GM18508 (cell line): Measurements from ENCODE around the gene HNRNPK.

Experiments used
- ATAC-seq: cut with Tn5 transposase; IDR thresholded peaks from one replicate; pipeline ENCODE4 v1.9.1; 2021; ENCODE audit warnings: moderate number of reproducible peaks; ENCODE audit not compliant: insufficient read depth, unreplicated experiment

The HNRNPK gene

DNA sequence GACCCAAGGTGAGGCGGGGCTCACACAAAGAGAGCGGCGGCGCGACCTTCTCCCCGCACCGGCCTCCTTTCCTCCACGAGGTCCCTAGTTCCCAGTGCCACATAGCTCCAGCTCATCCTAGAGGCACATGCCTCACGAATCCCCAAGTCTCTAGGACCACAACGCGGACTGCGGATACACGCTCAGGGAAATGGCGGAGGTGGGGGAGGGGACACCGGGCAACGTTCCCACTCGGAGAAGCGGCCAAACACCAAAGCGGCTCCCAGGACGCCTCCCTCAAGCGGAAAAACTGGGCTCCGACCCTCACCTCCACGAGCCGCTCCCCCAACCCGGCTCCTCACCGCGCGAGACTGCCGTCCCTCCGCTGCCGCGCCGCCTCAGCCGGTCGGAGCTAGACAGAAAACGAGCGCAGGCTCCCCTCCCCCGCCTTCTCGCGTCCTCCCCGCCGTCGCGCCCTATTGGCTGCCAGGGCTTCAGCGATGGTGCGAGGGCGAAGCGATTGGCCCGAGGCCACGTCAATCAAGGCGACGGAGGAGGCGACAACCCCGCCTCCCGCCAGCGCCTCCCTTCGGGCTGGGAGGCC is at the start of gene HNRNPK:
HNRNPK (minus strand) TSS at position 404 of the 583 bp plus-strand sequence. CDS start 1,963 bp downstream, outside the sequence.
- ATAC-seq = peak; percentile 61

DNA sequence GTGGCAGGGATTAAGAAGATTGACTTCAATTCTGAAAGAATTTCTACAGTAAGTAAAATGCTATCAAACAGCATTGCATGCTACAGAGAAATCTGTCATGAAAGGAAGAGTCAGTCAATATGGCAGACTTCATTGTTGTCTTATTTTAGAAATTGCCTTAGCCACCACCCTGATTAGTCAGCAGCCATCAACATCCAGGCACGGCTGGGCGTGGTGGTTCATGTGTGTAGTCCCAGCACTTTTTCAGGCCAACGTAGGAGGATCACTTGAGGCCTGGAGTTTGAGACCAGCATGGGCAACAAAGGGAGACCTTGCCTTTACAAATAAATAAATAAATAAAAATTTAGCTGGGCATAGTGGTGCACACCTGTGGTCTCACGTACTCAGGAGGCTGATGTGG is 47.2 kb upstream of the HNRNPK start:
- no peak for ATAC-seq

DNA sequence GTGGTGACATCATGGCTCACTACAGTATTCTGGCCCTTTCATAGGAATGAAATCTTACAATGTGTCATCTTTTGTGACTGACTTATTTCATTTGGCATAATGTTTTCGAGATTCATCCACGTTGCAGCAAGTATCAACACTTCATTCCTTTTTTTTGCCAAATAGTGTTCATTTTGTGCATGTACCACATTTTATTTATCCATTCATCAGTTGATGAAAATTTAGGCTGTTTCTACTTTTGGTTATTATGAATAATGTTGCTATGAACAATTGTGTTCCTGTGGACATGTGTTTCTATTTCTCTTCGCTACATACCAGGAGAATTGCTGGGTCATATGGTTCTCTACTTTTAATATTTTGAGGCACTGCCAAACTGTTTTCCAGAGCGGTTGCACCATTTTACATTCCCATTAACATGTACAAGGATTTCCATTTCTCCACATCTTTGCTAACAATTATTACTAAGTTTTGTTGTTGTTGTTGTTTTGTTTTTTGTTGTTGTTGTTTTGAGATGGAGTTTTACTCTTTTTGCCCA is 44.1 kb upstream of the HNRNPK start:
- no peak for ATAC-seq

DNA sequence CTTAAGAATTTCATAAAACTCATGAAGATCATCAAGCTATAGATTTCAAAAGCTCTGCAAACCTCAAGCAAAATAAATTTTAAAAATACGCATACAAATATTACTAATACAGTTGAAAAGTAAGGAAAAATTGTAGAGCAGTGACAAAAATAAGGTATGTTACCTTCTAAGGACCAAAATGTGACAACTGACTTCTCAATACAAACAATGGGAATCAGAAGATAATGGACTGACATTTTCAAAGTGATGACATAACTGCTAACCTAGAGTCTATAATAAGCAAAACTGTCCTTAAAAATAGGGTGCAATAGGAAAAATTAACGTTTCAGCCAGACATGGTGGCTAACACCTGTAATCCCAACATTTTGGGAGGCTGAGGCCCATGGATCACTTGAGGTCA is 27.6 kb upstream of the HNRNPK start:
- ATAC-seq = no peak

DNA sequence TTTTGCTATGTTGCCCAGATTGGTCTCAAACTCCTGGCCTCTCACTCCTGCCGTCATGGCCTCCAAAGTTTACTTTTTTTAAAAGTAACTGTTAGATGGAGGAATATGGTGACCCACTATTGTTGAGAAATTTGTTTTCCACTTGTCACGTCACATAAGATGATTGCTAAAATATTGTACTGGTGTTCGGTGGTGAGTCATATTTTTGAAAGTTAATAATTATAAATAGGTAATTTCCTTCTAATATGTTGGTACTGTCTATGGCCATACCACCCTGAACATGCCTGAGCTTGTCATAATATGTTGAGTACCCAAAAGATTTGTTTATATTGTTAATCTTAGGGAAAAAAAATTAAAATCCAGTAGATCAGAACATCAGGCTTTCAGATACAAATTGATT is 23.2 kb upstream of the HNRNPK start:
- ATAC-seq = no peak

DNA sequence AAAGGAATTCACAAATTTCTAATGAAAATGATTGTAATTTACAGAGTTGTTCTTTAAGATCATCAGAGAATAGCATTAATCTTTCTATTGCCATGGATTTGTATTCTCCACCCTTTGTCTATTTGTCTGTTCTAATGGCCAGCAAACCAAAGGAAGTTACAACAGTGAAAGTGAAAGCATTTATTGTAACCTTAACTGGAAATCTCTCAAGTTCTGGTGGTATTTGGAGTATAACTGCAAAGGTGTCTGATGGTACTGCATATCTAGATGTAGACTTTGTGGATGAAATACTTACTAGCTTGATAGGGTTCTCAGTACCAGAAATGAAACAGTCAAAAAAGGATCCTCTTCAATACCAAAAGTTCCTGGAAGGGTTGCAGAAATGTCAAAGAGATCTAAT is 22.3 kb upstream of the HNRNPK start:
- ATAC-seq = peak; percentile 63

DNA sequence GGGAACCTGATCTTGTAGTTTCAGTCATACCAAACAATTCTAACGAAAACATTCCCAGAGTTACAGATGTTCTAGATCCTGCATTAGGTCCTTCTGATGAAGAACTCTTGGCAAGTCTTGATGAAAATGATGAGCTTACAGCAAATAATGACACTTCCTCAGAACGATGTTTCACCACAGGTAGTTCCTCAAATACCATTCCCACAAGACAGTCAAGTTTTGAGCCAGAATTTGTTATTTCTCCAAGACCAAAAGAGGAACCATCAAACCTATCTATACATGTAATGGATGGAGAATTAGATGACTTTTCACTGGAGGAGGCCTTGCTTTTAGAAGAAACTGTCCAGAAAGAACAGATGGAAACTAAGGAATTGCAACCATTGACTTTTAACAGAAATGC is 21.6 kb upstream of the HNRNPK start:
- no peak for ATAC-seq

DNA sequence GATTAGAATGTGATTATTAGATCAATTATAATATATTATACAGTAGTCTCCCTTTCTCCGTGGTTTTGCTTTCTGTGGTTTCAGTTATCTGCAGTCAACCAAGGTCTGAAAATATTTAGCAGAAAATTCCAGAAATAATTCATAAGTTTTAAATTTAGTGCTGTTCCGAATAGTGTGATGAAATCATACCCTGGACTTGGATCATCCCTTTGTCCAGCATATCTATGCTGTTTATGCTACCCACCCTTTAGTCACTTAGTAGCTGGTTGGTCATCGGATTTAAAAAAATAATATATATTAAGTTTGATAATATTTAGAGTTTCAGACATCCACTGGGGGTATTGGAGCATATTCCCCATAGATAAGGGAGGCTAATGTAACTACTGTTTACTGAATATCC is 20.2 kb upstream of the HNRNPK start:
- ATAC-seq = no peak

DNA sequence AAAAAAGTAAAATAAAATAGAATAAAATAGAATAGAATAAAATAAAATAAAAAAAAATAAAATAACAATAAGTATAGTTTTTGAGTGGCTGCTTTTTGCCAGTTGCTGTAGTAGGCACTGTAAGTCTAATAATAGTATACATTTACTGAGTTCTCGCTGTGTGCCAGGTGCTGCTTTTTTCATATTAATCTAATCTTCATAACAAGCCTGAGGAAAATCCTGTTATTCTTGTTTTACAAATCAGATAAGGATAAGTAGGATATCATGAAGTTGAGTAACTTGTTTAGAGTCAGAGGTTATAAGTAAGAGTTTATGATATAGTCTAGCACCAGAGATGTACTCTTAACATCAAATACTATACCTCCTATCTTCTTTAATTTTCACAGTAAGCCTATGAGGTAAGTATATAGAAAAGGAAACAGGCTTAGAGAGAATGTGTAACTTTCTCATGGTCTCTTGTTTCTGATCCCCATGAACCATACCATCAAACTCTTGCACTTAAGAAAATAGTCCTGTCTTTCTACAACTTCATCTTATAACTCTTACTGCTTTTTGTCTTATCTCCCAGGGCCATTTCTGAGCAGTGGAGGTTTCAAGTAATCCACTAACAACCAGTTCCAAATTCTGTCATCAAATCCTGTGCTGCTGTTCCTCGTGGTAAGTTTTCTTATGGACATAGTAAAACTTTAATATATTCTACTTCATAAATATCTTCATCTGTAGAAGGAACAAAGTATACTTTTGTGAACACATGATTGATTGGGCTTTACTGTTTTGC is 19.3 kb upstream of the HNRNPK start:
- ATAC-seq = no peak

DNA sequence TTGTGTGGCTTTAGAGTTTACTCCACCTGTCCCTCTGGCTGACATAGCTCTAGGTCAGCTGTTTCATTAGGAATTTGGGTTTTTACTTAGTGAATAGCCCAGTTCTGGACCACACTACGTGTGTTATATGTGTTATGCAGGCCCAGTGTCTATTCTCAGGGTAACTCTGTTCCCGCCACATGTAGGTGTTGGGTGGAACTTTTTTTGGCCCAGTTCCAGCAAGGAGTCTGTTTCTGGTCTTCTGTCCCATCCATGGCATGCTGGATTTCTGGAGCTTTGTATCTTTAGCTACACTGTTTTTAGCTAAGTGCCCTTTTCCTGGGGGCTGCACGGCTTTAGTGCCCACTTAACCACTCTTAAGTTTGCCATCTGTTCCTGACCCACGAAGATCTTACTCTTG is 16.1 kb upstream of the HNRNPK start:
- ATAC-seq = no peak

DNA sequence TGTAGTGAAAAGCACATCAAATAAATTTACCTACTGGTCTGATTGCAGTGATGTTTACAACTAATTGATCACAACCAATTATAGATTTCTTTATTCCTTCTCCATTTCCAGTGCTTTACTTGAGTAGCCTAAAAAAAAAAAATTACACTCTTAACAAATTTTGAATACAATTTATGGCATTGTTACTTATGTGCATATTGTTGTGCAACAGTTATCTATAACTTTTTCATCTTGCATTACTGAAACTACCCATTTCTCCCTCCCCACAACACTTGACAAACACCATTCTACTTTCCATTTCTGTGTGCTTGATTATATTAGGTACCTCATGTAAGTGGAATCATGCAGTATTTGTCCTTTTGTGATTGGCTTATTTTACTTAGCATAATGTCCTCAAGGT is 12.9 kb upstream of the HNRNPK start:
- no peak for ATAC-seq

DNA sequence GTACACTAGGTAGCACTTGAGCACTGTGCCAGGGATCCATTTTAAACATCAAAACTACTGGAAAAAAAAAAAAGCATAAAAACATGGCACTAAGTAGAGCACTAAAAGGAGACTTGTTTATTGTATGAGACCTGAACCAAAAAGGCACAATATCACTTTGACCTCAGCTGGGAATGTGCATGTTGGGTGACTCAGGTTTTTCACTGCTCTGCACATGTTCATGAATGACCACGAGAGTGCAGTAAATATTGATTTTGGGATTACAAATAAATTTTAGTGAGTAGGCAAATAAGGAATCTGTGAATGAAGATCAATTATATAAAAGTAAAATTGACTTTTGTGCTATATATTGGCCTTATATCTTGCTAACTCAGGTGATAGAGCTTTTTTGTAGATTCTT is 12.4 kb upstream of the HNRNPK start:
- no peak for ATAC-seq

DNA sequence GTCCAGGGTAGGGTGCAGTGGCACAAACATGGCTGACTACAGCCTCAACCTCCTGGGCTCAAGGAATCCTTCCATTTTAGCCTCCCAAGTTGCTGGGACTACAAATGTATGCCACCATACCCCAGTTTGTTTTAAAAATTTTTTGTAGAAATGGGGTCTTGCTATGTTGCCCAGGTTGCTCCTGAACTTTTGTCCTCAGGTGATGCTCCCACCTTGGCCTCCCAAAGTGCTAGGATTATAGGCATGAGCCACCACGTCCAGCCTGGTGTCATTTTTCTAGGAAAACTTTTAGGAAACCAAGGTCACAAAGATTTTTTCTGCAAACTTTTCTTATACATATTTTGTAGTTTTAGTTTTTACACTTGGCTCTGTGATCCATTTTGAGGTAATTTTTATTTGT is 11.3 kb upstream of the HNRNPK start:
- ATAC-seq = no peak

DNA sequence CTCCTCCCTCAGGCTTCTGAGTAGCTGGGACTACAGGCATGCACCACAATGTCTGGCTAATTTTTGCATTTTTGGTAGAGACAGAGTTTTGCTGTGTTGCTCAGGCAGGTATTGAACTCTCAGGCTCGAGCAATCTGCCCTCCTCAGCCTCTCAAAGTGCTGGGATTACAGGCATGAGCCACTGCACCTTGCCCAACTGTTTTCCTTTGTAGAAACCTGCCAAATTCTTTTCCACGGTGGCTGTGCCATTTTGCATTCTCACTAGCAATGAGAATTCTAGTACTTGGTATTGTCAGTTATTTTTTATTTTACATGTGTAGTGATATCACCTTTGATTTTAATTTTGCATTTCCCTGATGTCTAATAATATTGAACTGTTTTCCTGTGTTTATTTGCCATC is 8.4 kb upstream of the HNRNPK start:
- ATAC-seq = no peak

DNA sequence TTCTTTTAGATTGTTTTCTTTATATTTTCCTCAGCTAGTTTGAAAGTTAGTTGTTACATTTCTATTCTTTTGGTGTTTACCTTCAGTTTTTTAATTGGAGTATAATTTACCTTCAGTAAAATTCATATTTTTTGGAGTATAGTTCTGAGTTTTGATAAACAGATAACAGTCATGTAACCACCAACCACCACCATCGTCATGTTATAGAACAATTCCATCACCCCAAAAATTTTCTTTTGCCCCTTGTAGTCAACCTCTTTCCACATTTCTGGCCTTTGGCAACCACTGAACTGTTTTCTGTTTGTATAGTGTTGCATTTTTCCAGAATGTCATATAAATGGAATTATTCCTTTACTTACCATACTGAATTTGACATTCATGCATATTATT is 7.4 kb upstream of the HNRNPK start:
- ATAC-seq = no peak

DNA sequence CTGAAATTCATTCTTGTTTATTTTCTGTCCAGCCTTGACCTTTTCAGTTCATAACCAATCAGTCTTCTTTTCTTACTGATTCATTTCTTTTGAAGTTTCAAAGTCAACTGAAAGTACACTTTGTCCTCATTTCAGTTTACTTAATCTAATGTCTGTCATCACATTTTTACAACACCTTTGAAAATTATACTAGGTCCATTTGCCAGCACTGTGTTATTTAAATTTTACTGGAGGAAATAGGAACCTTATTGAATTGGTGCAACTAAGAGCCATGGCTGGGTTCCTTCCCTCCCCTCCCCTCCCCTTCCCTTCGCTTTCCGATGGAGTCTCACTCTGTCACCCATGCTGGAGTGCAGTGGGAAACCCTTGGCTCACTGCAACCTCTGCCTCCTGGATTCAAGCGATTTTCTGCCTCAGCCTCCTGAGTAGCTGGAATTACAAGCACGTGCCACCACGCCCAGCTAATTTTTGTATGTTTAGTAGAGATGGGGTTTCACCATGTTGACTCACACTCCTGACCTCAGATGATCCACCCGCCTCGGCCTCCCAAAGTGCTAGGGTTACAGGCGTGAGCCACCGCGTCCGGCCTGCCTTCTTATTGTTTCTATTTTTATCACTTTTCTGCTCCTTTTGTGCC is 6.9 kb upstream of the HNRNPK start:
- ATAC-seq = no peak

DNA sequence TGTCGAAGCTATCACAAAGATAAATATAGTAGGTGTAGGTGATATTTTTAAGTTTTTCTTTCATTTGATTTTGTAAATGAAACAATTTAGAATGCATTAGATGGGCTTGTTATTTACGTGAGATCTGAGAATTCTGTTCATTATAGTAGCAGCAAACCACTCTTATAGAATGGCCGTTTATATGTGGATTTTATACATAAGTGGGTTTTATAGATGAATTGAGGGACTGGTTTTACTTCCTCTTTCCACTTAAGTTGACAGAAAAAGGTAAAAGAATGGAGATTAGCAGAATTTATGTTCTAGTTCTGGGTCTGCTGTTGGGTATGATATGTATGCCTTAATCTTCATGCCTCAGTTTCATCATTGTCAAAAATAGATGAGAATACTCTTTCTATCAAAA is 6.2 kb upstream of the HNRNPK start:
- ATAC-seq = no peak

DNA sequence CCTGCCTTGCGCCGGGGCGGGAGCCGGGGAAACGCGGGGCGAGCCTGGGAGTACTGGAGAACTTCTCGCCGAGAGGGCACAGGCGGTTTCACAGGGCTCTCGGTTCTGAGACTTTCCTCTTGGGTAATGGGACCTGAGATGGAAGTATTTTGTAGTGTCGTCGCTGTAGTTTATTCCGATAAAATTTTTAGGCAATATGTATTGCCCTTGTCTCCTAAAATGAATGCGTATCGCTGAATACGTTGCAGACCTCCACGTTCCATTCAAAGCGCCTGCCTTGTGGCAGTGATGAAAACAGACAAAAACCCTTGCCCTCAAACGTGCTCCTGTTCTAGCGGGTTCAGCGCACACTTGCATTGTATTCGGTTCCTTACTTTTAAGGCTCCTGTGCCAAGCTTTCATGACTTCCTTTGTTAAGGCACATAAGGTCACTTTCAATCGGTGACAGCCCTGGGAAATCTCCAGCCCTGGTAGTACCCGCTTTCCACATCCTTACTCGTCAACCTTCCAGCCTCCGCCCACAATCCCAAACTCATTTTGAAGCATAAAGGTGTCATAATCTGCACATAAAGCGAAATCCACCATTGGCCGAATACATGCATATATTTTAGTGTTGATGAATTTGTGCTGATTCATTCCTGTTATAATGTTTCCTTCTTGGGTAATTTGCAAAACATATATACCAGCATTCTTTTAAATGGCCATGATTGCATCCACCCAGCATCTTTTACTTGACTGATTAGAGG is 1.3 kb upstream of the HNRNPK start:
- peak; percentile 4 for ATAC-seq

DNA sequence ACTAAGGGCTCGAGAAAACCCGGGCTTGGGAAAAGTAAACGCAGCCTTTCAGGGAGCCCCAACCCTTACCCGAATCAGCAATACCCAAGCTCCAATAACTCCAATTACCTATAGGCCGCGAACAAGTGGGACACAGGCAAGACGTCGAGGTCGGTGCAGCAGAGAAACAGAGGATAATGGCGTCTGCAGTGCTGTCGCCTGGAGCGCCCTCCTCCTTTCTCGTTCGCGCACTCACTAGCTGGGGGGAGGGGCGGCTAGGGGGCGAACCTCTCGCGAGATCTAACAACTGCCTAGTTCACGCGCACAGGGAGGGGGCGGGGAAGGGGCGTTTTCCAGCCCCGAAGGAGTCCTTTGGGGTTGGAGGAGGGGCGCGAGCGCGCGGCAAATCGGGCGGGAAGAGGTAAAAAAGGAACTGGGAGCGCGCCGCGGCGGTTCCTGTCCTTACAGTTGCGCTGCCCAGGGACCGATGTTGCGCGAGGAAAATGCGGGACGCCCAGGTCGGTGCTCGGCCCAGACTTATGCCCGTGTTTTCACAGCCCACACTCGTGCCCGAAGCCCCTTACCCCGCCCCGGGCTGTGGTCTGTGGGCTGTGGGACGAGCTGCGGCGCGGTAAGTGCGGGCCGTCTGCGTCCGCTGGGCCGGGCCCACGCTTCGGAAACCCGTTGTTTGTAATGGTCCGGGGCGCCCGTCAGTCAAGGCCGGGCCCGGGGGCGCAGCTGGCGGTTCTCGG is 545 bp upstream of the HNRNPK start, which contains the start of gene RMI1:
RMI1 (plus strand) TSS at position 411 of the 731 bp plus-strand sequence. CDS start 20,182 bp downstream, outside the sequence.
- peak; percentile 48 for ATAC-seq
